Forelimb muscle (tissue), 1 donor: ENCODE measurements around the gene DISP1. TPM values are rescaled to one million over a fixed set of nuclear protein-coding genes. Genes with fewer than 3 reads are reported as not detected.
"Not testable (repeated sequence)": the region's sequence is repeated elsewhere in the genome, so short reads cannot be mapped to it uniquely, and the experiment has no call there.

Experiments
- DNase-seq: peaks from one replicate; pipeline ENCODE4 v3.0.0-alpha.2; 2013; ENCODE audit warnings: low read depth
- polyA plus RNA-seq: library from polyadenylated mRNA; unstranded; fragments of 120-200 nt; gene quantifications from one replicate; pipeline ENCODE4 v1.2.1, GENCODE V29; 2013; ENCODE audit not compliant: insufficient read length

Gene DISP1
- polyA plus RNA-seq, 1 donor: 7.1 TPM

DNA sequence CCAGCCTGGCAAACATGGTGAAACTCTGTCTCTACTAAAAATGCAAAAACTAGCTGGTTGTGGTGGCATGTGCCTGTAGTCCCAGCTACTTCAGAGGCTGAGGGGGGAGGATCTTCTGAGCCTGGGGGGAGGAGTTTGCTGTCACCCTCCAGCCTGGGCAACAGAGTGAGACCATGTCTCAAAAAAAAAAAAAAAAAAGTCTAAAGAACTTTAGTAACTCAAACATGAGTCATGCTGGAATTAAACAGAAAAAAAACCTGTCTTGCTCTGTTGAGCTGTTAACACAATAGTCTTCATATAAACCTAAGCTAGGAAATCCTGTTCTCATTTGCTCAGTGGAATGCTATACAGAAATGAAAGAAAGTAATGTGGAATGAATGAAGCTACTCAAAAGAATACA is 16.7 kb upstream of the DISP1 start:
- no peak for DNase-seq

DNA sequence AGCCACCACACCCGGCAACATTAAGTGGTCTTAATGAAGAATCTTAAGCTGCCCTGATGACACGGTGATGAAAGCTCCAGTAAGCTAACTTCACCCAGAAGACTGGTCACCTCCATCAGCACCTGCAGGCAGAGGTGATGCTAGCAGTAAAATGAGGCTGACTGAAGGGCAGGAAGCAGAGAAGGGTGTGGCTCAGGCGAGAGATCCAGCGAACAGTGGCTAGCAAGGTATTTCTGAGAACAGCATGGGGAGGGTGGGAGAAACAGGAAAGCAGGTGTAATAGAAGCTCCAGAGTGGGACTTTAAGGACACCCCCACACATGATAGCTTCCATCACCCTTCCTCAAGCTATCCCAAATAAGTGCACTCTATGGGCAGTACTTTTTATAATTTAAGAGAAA is 15.9 kb upstream of the DISP1 start:
- DNase-seq: no peak

DNA sequence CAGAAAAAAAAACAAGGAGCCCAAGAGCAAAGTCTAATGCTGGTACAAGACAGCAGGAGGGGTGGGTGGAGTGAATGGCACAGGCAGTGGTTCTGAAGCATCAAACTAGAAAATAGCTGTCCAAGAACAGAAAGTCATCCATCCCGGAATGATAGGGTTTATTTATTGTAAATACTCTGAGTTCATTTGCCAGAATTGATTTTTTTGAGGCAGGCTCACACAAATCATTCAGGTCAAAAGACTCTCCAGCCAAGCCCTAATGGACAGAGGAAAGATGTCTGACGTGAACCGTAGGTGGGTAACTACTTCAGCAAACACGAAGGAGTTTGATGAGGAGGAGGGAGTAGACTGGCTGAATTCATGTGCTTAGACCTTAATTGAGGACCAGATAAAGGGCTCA is 13.8 kb upstream of the DISP1 start:
- no peak for DNase-seq

DNA sequence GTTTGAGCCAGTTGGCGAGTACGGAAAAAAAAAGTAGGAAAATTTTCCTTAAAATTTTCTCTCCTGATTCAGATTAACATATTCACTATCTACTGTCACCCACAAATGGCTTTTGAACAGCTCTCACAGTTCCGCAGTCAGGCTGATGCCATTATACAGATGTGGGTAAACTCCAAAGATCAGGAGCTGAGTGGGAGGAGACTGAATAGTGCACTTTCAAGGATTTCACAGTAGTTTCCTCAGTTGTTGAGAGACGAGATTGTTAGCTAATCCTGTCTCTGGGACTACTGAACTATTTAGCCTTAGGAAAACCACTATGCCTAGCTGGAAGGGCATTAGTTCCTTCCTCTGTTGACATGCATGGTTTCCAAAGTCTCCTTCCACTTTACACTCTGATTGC is 3.2 kb upstream of the DISP1 start:
- DNase-seq: no peak

DNA sequence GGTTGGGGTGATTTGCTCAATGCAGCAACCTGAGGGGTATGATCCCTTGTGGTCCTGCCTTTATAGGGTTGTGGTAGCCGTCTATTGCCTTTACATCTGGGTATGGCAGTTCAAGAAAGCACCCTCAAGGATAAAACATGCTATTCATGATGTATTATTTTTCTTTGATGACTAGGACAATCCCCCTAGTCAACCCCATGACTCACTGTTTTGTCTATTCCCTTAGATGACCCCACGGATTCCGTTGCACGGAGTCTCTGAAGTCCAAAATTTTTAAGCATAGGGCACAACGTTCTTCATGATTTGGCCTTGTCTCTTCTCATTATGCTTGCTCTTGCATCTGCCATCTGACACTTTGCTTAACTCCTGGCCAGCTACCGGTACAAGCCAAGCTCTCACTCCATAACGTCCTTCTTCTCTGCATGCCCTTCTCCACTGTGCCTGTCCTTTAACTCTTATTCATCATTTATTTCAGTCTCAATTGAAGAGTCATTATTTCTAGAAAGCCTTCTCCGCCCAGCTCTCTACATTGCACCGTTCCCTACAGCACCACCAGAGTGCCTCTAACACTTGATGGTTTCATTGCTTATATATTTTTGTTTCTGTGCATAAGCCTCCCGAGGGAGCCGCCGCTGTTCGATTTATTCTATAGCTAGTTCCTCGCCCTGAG is 838 bp upstream of the DISP1 start:
- no peak for DNase-seq

DNA sequence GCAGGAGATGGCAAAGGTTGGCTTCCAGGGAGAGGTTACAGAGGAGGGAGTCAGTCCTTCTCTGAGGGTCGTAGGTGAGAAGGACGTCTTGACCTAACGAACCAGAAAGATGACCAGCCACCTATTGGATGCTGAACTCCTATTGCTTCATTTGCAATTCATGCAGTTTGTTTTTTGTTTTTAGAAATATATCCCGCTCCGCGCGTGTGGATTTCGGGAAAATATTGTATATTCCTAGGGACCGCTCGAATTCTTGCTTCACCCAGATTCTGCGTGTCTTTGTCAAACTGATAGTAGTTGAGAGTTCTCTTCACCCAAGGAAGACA is 564 bp downstream of the DISP1 start:
- no peak for DNase-seq

DNA sequence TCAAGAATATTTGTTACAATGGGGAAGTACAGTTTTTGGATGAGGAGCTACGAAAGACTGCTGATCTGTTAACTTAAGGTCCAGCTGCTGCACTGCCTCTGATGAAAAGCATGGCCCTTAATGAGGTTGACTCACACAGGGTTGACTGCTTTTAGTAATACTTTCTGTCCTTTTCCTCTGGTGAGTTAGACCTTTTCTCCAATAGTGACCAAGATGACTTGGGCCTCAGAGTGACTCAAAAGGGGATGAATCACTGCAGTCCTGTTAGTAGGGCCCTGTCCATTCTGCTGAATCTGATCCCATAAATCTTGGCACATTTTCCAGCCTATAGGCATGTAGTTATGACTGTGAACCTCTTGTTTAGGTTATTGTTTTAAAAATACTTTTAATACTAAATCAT is 2.7 kb downstream of the DISP1 start:
- no peak for DNase-seq

DNA sequence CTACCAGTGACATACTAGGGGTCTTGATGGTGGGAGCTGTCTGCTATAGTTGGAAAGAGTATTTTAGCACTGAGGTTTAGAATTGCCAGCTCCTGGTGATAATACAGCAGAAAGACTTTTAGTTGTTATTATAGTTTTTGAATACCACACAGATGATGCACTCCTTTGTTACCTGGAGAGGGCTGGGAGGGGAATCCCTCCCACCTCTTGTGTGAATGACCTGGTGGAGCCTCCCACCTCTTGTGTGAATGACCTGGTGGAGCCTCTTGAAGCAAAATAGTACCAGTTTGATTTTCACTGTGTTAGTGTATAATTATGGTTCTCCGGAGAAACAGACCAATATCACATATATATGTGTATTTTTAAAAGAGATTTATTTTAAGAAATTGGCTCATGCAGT is 3.3 kb downstream of the DISP1 start:
- no peak for DNase-seq

DNA sequence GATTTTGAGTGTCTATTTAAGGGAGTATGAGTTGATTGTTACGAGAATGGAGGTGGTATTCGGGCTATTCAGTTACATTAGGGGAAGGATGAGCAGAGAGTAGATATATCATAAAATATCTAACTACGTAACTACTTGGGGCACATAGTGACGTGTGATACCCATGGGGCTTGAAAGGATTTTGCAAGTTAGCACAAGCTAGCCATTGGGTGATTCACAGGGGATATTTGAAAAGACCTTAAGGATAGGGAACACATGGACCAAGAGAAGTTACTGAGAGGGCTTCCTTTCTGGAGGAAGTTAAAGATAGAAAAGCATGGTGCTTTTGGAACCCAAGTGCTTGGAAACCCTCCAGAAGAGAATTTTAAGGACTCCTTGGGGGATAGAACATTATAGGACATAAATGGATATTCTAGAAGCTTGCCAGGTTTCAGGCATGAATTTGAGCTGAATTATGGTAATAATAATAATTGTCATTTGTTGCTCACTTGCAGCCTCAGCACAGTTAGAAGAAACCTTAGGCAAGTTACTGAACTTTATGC is 5.4 kb downstream of the DISP1 start:
- DNase-seq: no peak

DNA sequence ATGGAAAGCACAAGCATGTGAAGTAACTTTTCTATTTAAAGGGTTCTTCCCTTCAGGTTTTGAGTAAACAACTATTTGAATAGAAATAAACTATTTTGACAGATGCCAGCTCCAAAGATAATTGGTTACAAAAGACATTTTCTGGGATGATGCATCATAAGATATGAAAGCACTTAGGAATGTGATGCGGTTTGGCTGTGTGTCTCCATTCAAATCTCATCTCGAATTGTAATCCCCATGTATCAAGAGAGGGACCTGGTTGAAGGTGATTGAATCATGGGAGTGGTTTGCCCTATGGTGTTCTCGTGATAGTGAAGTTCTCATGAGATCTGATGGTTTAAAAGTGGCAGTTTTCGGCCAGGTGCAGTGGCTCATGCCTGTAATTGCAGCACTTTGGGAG is 6.4 kb downstream of the DISP1 start:
- no peak for DNase-seq

DNA sequence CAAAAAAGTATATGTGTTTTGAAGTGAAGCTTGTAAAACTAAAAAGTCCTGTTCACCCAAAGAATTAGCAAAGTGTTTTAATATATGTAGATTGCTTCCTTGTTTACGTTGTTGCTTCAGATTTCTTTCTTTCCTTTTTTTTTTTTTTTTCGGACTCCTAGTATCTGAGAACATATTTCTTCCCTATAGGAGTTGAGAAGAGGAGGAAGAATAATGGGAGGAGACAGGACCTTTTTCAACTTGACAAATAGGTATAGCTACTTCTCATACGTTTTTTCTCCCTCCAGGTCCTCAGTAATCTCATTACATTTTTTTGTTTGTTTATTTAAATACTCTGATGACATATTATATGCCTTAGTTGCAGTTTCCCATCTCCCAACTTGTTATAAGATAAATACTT is 8.9 kb downstream of the DISP1 start:
- DNase-seq: no peak

DNA sequence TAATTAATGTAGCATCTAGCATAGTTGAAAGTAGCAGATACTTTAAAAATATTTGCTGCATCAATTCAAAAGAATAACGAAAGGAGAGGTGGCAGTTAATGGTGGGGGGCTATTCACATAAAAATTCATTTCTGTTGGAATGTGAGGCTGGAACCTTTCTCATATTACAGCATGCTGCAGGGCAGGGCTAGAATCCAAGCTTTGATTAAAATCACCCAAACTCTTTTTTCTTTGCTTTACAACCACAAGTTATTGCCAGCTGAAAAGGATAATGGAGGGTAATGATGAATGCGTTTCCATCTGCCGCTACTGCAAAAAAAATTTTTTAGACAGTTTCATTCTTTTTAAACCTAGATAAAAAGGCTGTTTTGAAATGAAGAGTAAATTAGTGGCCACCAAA is 9.8 kb downstream of the DISP1 start:
- no peak for DNase-seq

DNA sequence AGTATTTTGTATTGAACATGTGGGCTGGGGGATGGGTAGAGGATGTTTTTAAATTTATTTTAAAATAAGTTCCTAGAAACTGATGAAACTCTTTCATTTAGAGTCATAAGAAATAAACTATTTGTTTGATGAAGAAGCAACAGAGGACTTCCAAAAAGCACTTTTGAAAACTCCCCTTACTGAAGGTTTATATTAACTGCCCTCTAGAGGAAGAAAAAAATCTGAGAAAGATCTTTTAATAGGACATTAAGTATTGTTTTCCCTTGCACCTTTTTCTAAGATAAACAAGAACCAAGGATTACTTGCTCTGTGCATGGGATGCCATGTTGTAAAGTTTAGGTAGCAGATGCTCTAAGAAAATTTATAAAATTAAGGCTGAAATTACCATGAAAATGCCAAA is 14.1 kb downstream of the DISP1 start:
- no peak for DNase-seq

DNA sequence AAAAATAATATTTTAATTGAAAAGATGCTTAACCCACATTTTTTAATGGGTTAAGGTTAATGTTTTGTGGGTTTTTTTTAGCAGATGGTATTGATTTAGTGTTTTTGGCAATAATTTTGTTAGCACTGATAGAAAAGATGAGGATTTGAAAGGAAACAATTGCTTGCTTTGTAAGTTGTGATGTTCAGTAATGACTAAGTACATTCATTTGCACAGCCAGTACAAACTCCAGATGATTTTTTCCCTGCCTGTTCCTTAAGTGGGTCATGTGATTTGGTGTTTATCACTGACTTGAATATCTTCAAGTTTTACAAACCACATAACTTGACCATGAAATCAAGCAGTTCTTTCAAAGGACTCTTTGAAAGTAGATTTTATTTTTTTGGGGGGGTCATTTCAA is 15.0 kb downstream of the DISP1 start:
- no peak for DNase-seq

DNA sequence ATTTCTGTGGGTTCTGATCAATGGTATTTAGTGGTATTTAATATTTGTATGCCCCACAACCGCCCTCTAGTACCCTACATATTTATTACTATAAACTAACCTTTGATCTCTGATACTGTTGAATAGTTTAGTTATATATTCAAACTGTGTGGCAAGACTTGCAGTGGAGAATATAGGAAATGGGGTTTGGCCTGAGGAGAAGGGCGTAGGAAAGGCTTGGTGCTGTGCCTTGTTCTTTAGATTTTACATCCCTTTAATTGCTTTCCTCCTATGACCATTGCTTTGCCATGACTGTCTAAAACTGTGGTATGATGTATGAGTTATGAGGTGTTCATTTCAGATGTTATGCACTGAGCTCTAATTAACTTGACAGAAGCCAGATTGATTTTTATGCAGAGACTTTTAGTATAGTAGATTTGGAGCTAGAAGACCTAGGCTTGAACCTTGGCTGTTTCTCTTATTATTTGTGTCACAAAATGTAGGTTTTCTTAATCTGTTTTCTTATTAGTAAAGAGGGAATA is 18.6 kb downstream of the DISP1 start:
- DNase-seq: no peak

DNA sequence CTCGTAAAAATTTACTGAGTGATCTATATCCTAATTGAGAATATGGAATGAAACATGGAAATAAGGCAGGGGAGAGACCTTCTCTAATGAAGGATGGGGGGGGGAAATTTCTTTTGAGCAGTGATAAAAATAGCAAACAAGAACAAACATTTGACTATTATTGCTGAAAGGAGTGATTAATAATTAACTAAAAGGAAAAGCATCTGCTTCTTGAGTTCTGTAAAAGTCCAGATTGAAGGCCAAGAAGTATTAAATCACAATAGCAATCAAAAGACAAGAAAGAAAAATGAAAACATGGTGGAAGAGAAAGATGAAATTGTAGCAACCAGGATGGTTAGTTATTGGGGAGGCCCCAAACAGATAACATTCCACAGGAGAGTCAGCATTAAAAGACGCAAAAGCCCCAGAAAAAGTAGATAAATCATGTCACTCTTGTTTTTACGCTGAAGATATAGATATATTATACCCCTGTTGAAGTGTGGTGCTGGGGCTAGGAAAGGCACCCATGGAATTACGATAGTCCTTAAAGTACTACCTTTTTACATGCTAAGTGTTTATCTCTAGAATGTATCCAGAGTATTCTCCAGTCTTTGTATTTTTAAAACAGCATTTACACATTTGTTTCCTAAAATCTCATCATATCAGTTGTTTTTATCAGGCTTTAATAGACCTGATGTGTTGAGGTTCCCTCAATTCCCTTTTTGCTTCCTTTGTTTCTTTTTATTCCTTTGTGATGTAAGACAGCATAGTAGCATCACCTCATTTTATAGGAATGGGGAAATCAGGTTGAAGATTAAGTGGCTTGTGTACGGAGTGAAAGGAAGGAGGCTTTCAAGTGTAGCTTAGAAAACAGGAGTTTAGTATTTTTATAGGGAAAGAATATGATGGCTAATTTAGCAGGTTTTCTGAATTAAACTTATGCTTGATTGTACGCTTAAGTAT is 28.9 kb downstream of the DISP1 start:
- no peak for DNase-seq

DNA sequence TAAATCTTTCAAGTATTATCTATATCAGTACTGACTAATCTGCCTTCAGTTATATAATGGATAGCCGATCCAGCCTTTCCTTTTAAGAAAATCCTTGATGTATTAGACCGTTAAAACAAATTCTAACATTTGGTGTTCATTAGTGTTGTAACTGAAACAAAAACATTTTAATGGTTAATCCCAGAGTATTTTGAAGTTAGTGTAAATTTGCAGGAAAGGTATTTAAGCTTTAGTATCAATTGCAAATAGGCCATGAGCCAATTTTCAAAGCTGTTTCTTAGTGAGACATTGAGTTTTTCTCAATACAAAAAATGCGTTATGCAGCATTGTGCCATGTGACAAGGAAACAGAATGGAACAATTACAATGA is 29.6 kb downstream of the DISP1 start:
- no peak for DNase-seq

DNA sequence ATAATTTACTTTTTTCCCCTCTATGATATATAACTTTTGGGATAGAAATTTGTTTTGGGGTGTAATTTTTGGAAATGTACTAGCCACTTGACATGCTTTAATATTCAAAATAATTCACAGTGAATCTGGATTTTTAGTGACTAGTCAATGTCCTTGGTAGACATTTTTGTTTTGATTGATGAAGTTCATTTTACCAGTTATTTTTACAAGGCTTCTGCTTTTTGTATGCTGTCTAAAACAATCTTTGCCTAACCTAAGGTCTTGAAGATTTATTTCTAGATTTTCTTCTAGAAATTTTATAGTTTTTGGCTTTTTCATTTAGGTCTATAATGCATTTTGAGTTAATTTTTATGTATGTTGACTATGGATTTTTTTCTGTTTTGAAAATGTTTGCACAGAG is 30.9 kb downstream of the DISP1 start:
- no peak for DNase-seq

DNA sequence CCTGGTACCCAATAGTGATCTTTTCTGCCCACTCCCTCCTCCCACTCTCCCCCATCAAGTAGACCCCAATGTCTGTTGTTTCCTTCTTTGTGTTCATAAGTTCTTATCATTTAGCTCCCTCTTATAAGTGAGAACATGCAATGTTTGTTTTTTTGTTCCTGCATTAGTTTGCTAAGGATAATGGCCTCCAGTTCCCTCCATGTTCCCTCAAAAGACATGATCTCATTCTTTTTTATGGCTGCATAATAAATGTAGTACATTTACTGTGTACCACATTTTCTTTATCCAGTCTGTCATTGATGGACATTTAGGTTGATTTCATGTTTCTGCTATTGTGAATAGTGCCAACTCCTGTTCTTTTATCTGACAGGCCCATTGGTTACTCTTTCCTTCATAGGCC is 35.7 kb downstream of the DISP1 start:
- DNase-seq: not testable (repeated sequence)

DNA sequence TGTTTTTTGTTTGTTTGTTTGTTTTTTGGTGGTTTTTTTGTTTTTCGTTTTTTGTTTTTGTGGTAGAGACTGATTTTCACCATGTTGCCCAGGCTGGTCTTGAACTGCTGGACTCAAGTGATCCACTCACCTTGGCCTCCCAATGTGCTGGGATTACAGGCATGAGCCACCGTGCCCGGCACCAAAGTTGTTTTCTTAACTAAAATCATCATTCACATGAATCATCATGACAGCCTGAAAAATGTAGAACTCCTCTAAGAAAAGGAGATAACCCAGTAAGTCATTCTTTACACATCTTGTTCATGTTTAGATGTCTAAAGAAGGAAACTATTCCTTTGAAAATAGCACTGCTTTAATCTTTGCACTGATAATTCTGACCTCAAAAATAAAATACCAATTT is 37.5 kb downstream of the DISP1 start:
- DNase-seq: no peak

DNA sequence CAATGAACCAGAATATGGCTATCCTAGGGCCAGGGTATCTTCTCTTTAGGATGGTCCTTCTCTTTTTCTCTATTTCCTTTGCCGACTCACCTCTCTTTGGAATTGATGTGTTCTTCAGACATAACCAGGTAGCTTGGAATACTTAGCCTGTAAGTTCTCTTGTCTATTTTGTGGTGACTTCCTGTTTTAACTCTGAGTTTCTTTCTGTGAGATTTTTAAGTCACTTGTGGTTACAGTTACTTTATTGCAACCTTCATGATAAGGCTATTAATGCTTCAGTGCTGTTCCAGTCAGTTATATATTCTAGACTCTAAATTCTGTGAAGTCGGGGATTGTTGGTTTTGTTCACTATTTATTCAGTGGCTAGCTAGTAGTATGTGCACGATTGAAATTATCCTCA is 46.2 kb downstream of the DISP1 start:
- no peak for DNase-seq
